ENCODE measurements around the gene CLEC6A.
"Not testable (repeated sequence)": the region's sequence is repeated elsewhere in the genome, so short reads cannot be mapped to it uniquely, and the experiment has no call there.

Gene CLEC6A

DNA sequence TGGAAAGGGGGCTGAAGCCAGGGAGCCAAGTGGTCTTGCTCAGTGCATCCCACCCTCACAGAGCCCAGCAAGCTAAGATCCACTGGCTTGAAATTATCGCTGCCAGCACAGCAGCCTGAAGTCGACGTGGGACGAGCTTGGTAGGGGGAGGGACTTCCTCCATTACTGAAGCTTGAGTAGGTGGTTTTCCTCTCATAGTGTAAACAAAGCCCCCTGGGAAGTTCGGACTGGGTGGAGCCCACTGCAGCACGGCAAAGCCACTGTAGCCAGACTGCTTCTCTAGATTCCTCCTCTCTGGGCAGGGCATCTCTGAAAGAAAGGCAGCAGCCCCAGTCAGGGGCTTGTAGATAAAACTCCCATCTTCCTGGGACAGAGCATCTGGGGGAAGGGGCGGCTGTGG is 40.3 kb downstream of the CLEC6A start:
- DNase-seq = not testable (repeated sequence)

DNA sequence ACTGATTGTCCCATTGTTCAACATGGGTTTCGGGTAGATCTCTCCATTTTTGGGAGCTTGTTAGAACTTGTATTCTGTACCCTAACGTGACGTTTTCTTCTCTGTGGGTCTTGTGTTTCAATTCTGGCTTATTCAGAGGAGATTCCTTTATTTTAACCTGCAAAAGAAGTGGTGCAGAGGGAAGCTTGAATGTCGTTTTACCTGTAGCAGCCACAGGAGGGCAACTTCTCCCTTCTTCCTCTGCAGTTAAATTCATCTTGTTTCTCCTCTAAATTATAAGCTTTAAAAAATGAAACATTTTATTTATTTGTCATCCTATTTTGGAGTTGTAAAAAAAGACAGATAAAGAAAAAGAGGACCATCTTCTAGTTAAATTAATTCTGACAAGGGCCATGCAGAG is 43.9 kb downstream of the CLEC6A start:
- DNase-seq = no peak

DNA sequence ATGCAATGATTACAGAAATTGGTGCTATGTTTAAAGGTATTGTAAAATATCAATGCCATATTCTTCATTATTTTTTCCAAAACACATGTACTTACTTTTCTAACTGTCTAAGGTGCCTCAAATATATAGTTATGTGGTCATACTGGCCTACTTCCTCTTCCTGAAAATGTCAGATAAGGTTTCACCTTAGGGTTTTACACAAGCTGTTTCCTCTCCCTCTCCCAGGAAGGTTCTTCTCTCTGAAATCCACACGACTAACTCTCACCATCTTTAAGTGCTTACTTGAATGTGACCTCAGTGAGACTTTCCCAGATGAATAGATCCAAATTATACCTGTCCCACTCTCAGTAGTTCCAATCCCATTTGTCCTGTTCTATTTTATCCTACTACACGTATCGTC is 46.0 kb downstream of the CLEC6A start:
- no peak for DNase-seq

DNA sequence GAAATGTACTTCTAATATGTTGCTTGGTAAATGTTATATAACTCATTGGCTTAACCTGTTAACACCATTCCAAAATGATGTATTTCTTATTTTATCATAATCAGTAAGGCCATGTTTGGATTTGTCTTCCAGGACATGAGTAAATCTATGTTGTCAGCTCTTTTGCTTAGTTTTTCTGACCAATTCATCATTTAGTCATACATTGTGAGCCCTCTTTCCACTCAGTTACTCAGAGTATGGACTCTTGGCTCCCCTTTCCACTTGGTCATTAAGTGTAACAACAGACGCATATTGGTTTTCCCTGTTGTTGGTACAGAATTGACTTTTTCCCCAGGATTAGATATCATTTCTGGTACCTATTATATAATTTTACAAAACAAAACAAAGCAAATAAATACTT is 48.6 kb downstream of the CLEC6A start:
- no peak for DNase-seq

DNA sequence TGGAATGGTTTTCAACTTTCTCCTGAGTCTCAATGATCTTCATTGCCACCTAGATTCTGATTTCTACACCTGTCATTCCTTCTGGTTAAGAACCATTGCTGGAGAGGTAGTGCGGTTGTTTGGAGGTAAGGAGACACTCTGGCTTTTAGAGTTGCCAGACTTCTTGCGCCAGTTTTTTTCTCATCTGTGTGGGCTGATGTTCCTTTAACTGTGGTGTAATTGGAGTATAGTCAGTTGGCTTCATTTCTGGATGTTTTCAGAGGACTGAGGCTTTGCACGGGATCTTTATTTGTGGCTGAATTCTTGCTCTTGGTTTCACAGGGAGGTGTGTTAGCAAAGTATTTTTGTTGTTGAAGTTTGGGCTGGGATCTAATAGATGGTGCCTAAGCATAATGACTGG is 51.8 kb downstream of the CLEC6A start:
- no peak for DNase-seq

DNA sequence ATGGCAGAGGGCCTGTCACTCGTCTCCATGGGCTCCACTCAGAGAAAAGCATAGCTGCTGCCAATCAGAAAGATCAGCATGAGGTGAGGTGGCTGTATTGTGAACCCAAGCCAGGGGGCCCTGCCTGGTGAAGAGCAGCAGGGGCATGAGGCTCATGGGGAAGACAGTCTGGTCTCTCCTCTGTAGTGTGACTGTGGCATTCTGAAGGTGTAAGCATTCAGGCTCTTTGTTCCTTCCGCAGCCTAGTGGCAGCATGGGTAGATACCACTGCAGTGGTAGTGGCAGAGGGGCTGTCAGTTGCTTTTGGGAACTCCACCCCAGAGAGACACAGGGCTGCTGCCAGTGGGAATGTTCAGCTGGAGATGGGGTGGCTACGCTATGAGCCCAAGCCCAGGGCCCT is 52.5 kb downstream of the CLEC6A start:
- DNase-seq = no peak

DNA sequence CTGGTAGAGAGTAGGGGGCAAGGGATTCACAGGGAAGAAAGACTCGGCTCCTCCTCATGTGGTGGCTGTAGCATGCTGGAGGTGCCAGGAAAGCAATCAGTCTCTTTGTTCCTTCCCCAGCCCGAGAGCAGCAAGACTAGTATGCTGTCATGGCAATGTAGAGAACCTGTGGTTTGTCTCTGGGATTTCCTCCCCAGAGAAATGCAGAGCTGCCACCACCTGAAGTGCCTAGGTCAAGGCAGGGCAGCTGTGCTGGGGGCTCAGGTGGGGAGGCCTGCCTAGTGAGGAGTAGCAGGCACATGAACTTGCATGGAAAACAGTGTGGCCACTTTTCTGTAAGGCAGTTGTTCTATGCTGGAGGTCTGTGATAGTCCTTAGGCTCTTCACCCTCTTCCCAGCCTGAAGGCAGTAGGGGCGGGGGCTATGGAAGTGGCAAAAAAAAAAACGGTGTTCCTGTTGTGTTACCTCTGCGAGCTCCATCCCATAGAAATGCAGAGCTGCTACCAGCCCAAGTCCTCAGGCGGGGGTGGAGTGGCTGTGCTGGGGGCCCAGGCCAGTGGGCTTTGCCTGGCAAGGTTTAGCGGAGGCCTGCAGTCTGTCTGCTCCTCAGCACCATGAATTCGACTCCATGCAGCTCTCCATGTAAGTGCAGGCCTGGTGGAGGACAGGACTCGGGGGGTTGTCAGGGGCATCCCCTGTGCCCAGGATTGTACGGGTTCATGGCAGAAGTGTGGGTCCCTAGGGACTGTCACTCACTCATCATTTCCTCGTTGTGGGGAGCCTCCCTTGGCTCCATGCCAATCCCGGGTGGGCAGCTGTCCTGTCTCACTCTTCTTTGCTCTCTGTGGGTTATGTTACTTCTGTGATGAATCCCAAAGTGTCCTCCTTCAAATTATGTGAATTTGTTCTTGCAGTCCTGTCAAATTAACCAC is 53.4 kb downstream of the CLEC6A start:
- no peak for DNase-seq

DNA sequence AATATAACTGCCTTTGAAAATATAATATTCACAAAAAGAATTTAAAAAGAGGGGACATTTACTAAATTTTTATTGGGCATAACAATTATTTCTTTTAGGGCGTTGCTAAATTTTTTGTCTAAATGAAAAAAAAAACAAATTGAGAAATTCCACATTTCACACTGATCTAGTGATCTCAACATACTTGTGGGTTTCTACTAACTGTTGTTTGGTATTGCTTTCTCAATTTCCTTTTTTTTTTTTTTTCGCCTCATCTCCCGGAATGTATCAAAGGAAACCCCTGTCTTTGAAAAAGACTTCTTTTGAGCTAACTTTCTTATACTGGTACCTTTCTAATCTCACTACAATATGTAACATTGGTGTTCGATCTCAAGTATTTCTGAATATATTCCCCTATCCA is 57.5 kb downstream of the CLEC6A start, which contains the start of gene CLEC4D:
CLEC4D (plus strand) TSS at position 248 of the 400 bp plus-strand sequence. CDS start 230 bp downstream, outside the sequence.
- no peak for DNase-seq

DNA sequence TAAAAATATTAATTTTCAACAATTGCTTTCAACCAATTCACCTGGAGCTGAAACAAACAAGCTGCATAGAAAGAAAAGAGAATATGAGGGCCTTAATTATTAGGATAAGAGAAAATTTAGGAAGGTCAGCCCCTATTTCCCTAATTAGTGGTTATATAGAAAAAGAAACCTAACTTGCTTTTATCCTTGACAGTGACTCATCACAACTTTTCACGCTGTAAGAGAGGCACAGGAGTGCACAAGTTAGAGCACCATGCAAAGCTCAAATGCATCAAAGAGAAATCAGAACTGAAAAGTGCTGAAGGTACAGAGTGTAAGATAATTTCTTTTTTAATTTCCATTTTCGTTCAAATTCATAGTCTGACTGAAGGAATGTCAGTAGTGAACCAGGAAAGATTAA is 62.2 kb downstream of the CLEC6A start:
- no peak for DNase-seq

DNA sequence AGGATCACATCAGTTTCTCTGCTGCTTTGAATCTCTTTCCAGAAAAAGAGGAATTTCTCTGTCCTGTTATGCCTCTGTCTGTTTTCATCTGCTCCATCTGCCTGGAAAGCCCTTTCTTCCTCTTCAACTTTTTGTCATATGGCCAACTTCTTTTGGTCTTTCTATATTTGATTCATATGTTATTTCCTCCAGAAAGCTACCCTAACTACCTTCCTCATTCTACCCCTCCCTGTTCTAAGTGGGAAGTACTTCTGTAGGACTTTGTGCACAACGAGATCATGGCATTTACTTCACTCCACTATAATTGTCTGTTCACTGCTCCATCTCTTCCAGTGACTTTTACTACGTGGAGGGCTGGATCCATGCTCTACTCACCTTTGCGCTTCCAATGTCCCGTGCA is 63.4 kb downstream of the CLEC6A start:
- no peak for DNase-seq

DNA sequence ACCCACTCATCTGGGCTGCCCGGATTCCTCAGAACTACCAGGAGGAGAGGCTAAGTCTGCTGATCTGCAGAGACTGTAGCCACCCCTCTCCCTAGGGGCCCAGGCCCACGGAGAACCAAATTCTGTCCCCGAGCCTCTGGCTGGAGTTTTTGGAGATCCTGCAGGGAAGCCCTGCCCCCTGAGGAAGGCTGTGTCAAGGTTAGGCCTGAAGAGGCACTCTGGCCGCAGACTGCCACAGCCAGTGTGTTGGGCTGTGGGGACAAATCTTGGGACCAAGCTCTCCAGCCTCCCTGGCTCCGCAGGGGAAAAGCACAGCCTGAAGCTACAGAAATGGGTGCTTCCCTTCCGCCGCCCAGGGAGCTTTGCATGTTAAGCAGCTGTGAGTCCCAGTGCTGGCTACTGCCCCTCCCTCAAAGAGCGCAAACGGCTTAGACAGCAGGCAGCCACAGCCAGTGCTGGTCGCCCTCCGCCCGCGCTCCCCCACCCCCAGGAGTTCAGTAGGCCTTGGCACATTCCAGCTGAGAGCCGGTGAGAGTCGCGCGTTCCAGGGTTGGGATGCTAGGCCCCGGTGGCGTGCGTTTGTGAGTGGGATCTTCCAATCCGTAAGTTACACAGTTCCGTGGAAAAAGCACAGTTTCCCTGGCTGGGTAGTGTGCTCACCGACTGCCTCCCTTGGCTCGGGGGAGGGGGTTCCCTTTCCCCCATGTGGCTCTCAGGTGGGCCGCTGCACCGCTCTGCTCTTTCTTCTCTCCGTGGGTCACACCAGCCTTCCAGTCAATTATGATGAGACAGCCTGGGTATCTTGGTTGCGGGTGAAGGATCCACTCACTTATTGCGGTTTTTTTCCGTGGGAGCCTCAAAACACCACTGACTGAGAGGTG is 71.7 kb downstream of the CLEC6A start:
- no peak for DNase-seq

All from activated CD8-positive, alpha-beta memory T cell treated with anti-CD3 and anti-CD28 coated beads, Interleukin-2, amount 50 U/mL, for 48 hours (primary cell).